Osteocyte (in vitro differentiated cells): Measurements from ENCODE around the gene NAGPA. TPM values are rescaled to one million over a fixed set of nuclear protein-coding genes. Genes with fewer than 3 reads are reported as not detected.

ENCODE experiments used
- DNase-seq: peaks from one replicate; pipeline ENCODE4 v3.0.0; 2021; ENCODE audit warnings: mixed read lengths; ENCODE audit not compliant: unreplicated experiment; ENCODE audit errors: extremely low spot score
- H3K27ac Mint-ChIP-seq: one replicate; pipeline ENCODE4 v1.8.0; 2021; ENCODE audit warnings: mild to moderate bottlenecking, mixed read lengths; ENCODE audit not compliant: unreplicated experiment
- H3K27me3 Mint-ChIP-seq: one replicate; pipeline ENCODE4 v1.8.0; 2021; ENCODE audit warnings: mixed read lengths; ENCODE audit not compliant: unreplicated experiment
- H3K36me3 Mint-ChIP-seq: one replicate; pipeline ENCODE4 v1.8.0; 2021; ENCODE audit warnings: mixed read lengths; ENCODE audit not compliant: unreplicated experiment
- H3K4me1 Mint-ChIP-seq: one replicate; pipeline ENCODE4 v1.8.0; 2021; ENCODE audit warnings: mixed read lengths; ENCODE audit not compliant: unreplicated experiment
- H3K4me3 Mint-ChIP-seq: one replicate; pipeline ENCODE4 v1.8.0; 2021; ENCODE audit warnings: mild to moderate bottlenecking, moderate library complexity, mixed read lengths; ENCODE audit not compliant: unreplicated experiment
- H3K9me3 Mint-ChIP-seq: one replicate; pipeline ENCODE4 v1.8.0; 2021; ENCODE audit warnings: mixed read lengths; ENCODE audit not compliant: unreplicated experiment
- CTCF ChIP-seq: fragments of 200-600 bp; sonication (generic); IDR thresholded peaks from 2 replicates; pipeline ENCODE4 v1.5.0; 2021; ENCODE audit warnings: antibody characterized with exemption, mild to moderate bottlenecking, moderate library complexity
- total RNA-seq: library from RNA; stranded (reverse); gene quantifications from 2 replicates; pipeline ENCODE4 v1.2.1, GENCODE V29; 2021

NAGPA gene
- total RNA-seq, 1 donor from 2014 or later, result 19.9 TPM

GRCh38 chr16:5070431-5071186 is 36.9 kb upstream of the NAGPA start:
- Mint-ChIP-seq H3K27me3 (peaks cover 18% of the 10 kb centered on the region), H3K4me3 (peak overlapping the region; percentile 32), H3K36me3 (peaks cover 9% of the 10 kb centered on the region), H3K27ac (peak overlapping the region; percentile 88), H3K4me1 (peaks cover 16% of the 10 kb centered on the region), H3K9me3 (no peaks in the 10 kb centered on the region)
- TF ChIP-seq CTCF, result no peak
- no peak for DNase-seq

- Mint-ChIP-seq H3K4me1 (peaks cover 16% of the 10 kb centered on the region), H3K4me3 (no peak overlapping the region), H3K36me3 (peaks cover 2% of the 10 kb centered on the region), H3K9me3 (no peaks in the 10 kb centered on the region), H3K27me3 (peaks cover 18% of the 10 kb centered on the region), H3K27ac (no peak overlapping the region)
- DNase-seq, result no peak
- no peak for TF ChIP-seq CTCF
Observed at GRCh38 chr16:5069854-5070253, 36.1 kb upstream of the NAGPA start.

GRCh38 chr16:5069048-5069447 is 35.3 kb upstream of the NAGPA start:
- peaks cover 22% of the 10 kb centered on the region for H3K27me3 Mint-ChIP-seq
- no peak overlapping the region for H3K4me3 Mint-ChIP-seq
- H3K36me3 Mint-ChIP-seq, result no peaks in the 10 kb centered on the region
- peaks cover 16% of the 10 kb centered on the region for H3K4me1 Mint-ChIP-seq
- H3K9me3 Mint-ChIP-seq, result no peaks in the 10 kb centered on the region
- DNase-seq, result no peak
- H3K27ac Mint-ChIP-seq, result no peak overlapping the region
- TF ChIP-seq CTCF, result no peak

GRCh38 chr16:5066511-5066910 is 32.8 kb upstream of the NAGPA start:
- no peak for TF ChIP-seq CTCF
- peaks cover 39% of the 10 kb centered on the region for H3K27me3 Mint-ChIP-seq
- peaks cover 5% of the 10 kb centered on the region for H3K4me1 Mint-ChIP-seq
- H3K9me3 Mint-ChIP-seq, result no peaks in the 10 kb centered on the region
- no peaks in the 10 kb centered on the region for H3K36me3 Mint-ChIP-seq
- no peak overlapping the region for H3K4me3 Mint-ChIP-seq
- H3K27ac Mint-ChIP-seq, result no peak overlapping the region
- DNase-seq, result no peak

GRCh38 chr16:5065813-5066212 is 32.1 kb upstream of the NAGPA start, which contains the start of gene C16orf89:
Gene C16orf89 (minus strand): TSS chr16:5065956. CDS start chr16:5065908, 48 bp downstream.
- no peaks in the 10 kb centered on the region for H3K4me1 Mint-ChIP-seq
- no peaks in the 10 kb centered on the region for H3K9me3 Mint-ChIP-seq
- H3K27ac Mint-ChIP-seq, result no peak within 1 kb of the TSS
- peaks cover 39% of the 10 kb centered on the region for H3K27me3 Mint-ChIP-seq
- H3K36me3 Mint-ChIP-seq, result no peaks in the 10 kb centered on the region
- no peak for DNase-seq
- TF ChIP-seq CTCF, result no peak
- H3K4me3 Mint-ChIP-seq, result no peak within 1 kb of the TSS
